Transverse colon (tissue), 4 donors: ENCODE measurements around the gene P4HB.

Experiments
- CTCF ChIP-seq, 5 experiments: fragments of 200-600 bp in 3 of 5; fragments of 450-650 bp in 2 of 5; sonication (generic) in 3 of 5; IDR thresholded peaks; 1 replicate in 2 of 5; 2 replicates in 3 of 5; pipeline ENCODE4 v1.5.1; 2016 to 2017; ENCODE audit warnings: antibody characterized with exemption in 5 of 5, inconsistent platforms in 3 of 5, mild to moderate bottlenecking in 2 of 5, moderate library complexity in 1 of 5
- EP300 ChIP-seq: sonication (generic); formaldehyde crosslinking; IDR thresholded peaks from one replicate; pipeline ENCODE4 v1.6.1; 2017; ENCODE audit warnings: antibody characterized with exemption, low read depth
- POLR2A ChIP-seq: fragments of 450-650 bp; IDR thresholded peaks from one replicate; pipeline ENCODE4 v1.6.1; 2016; ENCODE audit warnings: antibody characterized with exemption, mild to moderate bottlenecking, moderate library complexity
- POLR2AphosphoS5 ChIP-seq, 3 donors: sonication (generic); formaldehyde crosslinking; IDR thresholded peaks; one replicate each; pipeline ENCODE4 v1.6.1; 2016; ENCODE audit warnings: antibody characterized with exemption in 3 of 3

GRCh38 chr17:81807839-81808238 is 52.5 kb downstream of the P4HB start:
- TF ChIP-seq CTCF (IDR thresholded peaks at IDR 0.05), result no peak
- TF ChIP-seq POLR2A, result no peak
- TF ChIP-seq POLR2AphosphoS5 (IDR thresholded peaks at IDR 0.05), result no peak
- no peak for TF ChIP-seq EP300
